ENCODE data around the gene WFDC1. TPM values are rescaled to one million over a fixed set of nuclear protein-coding genes. Genes with fewer than 3 reads are reported as not detected.

The WFDC1 gene
- total RNA-seq, 2 donors from 2014 or later, result 0.15 TPM; not detected in 1

- no peak for DNase-seq
- Histone ChIP-seq H3K27ac (ENCODE audit: low read depth, low read length) (no peak overlapping the region), H3K4me3 (ENCODE audit: low read length) (no peak overlapping the region), H3K4me1 (ENCODE audit: control insufficient read depth, insufficient read depth, low read length) (peaks cover 4% of the 10 kb centered on the region), H3K36me3 (ENCODE audit: control insufficient read depth, insufficient read depth, low read length) (no peaks in the 10 kb centered on the region), H3K27me3 (ENCODE audit: control insufficient read depth, insufficient read depth, low read length, poor library complexity, severe bottlenecking) (peaks cover 3% of the 10 kb centered on the region), H3K9me3 (ENCODE audit: control insufficient read depth, low read length) (no peaks in the 10 kb centered on the region), H3K9ac (ENCODE audit: extremely low read depth, low read length, poor library complexity, severe bottlenecking) (no peak overlapping the region)
- WGBS, 2 experiments (ENCODE audit: insufficient coverage in 1 of 2, insufficient read length in 1 of 2), result 81 to 89% methylated on average over 12 to 16 of the region's 16 CpGs
- Mint-ChIP-seq H3K27me3 (ENCODE audit: insufficient read depth) (peaks cover 15% of the 10 kb centered on the region), H3K4me3 (no peak overlapping the region), H3K9me3 (peaks cover 10% of the 10 kb centered on the region), H3K36me3 (ENCODE audit: low read depth) (no peaks in the 10 kb centered on the region), H3K4me1 (peaks cover 11% of the 10 kb centered on the region), H3K27ac (no peak overlapping the region)
- no peak for TF ChIP-seq CTCF (conservative IDR thresholded peaks at IDR 0.05)
Observed at GRCh38 chr16:84286578-84287240, 8.0 kb upstream of the WFDC1 start.

GRCh38 chr16:84288902-84289301 lies 5.8 kb upstream of the WFDC1 start:
- no peak overlapping the region for H3K4me3 ChIP-seq (ENCODE audit: low read length)
- H3K36me3 Mint-ChIP-seq (ENCODE audit: low read depth), result no peaks in the 10 kb centered on the region
- DNase-seq, result no peak
- WGBS, 2 experiments (ENCODE audit: insufficient coverage in 1 of 2, insufficient read length in 1 of 2), result 50 to 71% methylated on average over 4 to 8 of the region's 8 CpGs
- no peak overlapping the region for H3K9ac ChIP-seq (ENCODE audit: extremely low read depth, low read length, poor library complexity, severe bottlenecking)
- no peak overlapping the region for H3K4me3 Mint-ChIP-seq
- H3K27me3 ChIP-seq (ENCODE audit: control insufficient read depth, insufficient read depth, low read length, poor library complexity, severe bottlenecking), result peaks cover 3% of the 10 kb centered on the region
- H3K27ac Mint-ChIP-seq, result no peak overlapping the region
- no peak overlapping the region for H3K27ac ChIP-seq (ENCODE audit: low read depth, low read length)
- H3K4me1 ChIP-seq (ENCODE audit: control insufficient read depth, insufficient read depth, low read length), result peaks cover 2% of the 10 kb centered on the region
- peaks cover 8% of the 10 kb centered on the region for H3K4me1 Mint-ChIP-seq
- no peaks in the 10 kb centered on the region for H3K36me3 ChIP-seq (ENCODE audit: control insufficient read depth, insufficient read depth, low read length)
- peaks cover 14% of the 10 kb centered on the region for H3K27me3 Mint-ChIP-seq (ENCODE audit: insufficient read depth)
- H3K9me3 ChIP-seq (ENCODE audit: control insufficient read depth, low read length), result no peaks in the 10 kb centered on the region
- no peak for TF ChIP-seq CTCF (conservative IDR thresholded peaks at IDR 0.05)
- peaks cover 10% of the 10 kb centered on the region for H3K9me3 Mint-ChIP-seq

- no peak for DNase-seq
- H3K9ac ChIP-seq (ENCODE audit: extremely low read depth, low read length, poor library complexity, severe bottlenecking), result no peak overlapping the region
- no peaks in the 10 kb centered on the region for H3K36me3 Mint-ChIP-seq (ENCODE audit: low read depth)
- H3K4me3 ChIP-seq (ENCODE audit: low read length), result no peak overlapping the region
- H3K27ac Mint-ChIP-seq, result no peak overlapping the region
- H3K4me1 ChIP-seq (ENCODE audit: control insufficient read depth, insufficient read depth, low read length), result no peaks in the 10 kb centered on the region
- no peak for TF ChIP-seq CTCF (conservative IDR thresholded peaks at IDR 0.05)
- peaks cover 4% of the 10 kb centered on the region for H3K4me1 Mint-ChIP-seq
- H3K27me3 ChIP-seq (ENCODE audit: control insufficient read depth, insufficient read depth, low read length, poor library complexity, severe bottlenecking), result peaks cover 23% of the 10 kb centered on the region
- H3K9me3 ChIP-seq (ENCODE audit: control insufficient read depth, low read length), result no peaks in the 10 kb centered on the region
- 74 to 80% methylated on average over 10 to 11 of the region's 11 CpGs for WGBS, 2 experiments (ENCODE audit: insufficient coverage in 1 of 2, insufficient read length in 1 of 2)
- peaks cover 31% of the 10 kb centered on the region for H3K27me3 Mint-ChIP-seq (ENCODE audit: insufficient read depth)
- H3K4me3 Mint-ChIP-seq, result no peak overlapping the region
- H3K27ac ChIP-seq (ENCODE audit: low read depth, low read length), result no peak overlapping the region
- no peaks in the 10 kb centered on the region for H3K36me3 ChIP-seq (ENCODE audit: control insufficient read depth, insufficient read depth, low read length)
- H3K9me3 Mint-ChIP-seq, result peaks cover 10% of the 10 kb centered on the region
Observed at GRCh38 chr16:84291226-84291625, 3.5 kb upstream of the WFDC1 start.

All from endodermal cell (in vitro differentiated cells).